Esophagus squamous epithelium (tissue), 4 donors: ENCODE measurements around the gene TOM1L1.

Experiments used
- POLR2A ChIP-seq, 4 donors: fragments of 450-650 bp; IDR thresholded peaks; one replicate each; pipeline ENCODE4 v1.6.1; 2017; ENCODE audit warnings: antibody characterized with exemption in 4 of 4, mild to moderate bottlenecking in 4 of 4, moderate library complexity in 3 of 4
- TF ChIP-seq, protein P1 (sequence below), 6 experiments: fragments of 450-650 bp in 4 of 6; fragments of 200-600 bp in 2 of 6; sonication (generic) in 2 of 6; IDR thresholded peaks; one replicate each; pipeline ENCODE4 v1.5.1; 2016 to 2019; ENCODE audit warnings: antibody characterized with exemption in 6 of 6, mild to moderate bottlenecking in 4 of 6, moderate library complexity in 4 of 6

DNA sequence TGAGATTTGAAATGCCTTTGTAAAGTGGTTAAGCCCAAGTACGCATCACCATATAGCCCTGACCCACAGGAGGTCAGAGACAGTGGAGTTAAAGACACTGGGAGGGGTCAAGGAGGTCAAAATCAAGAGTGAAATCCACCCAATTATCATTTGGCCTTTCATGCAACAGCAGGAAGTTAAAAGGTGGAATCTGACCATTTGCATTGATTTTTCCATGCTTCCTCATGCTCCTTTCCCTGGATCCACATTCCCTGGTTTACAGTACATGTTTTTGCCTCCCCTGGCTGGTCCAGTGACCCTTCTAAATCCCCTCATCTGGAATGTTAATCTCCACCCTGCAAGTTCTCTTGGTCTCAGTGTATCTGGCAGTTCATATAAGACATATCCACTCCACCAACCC is 36.6 kb upstream of the TOM1L1 start:
- no peak for TF ChIP-seq POLR2A (IDR thresholded peaks at IDR 0.05)
- TF ChIP-seq, protein P1, sequence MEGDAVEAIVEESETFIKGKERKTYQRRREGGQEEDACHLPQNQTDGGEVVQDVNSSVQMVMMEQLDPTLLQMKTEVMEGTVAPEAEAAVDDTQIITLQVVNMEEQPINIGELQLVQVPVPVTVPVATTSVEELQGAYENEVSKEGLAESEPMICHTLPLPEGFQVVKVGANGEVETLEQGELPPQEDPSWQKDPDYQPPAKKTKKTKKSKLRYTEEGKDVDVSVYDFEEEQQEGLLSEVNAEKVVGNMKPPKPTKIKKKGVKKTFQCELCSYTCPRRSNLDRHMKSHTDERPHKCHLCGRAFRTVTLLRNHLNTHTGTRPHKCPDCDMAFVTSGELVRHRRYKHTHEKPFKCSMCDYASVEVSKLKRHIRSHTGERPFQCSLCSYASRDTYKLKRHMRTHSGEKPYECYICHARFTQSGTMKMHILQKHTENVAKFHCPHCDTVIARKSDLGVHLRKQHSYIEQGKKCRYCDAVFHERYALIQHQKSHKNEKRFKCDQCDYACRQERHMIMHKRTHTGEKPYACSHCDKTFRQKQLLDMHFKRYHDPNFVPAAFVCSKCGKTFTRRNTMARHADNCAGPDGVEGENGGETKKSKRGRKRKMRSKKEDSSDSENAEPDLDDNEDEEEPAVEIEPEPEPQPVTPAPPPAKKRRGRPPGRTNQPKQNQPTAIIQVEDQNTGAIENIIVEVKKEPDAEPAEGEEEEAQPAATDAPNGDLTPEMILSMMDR (IDR thresholded peaks at IDR 0.05): no peak
